Urothelium cell line (cell line): Measurements from ENCODE around the gene ICAM1.
"Not testable (repeated sequence)": the region's sequence is repeated elsewhere in the genome, so short reads cannot be mapped to it uniquely, and the experiment has no call there.

Experiments used
- DNase-seq: peaks from one replicate; pipeline ENCODE4 v3.0.0; 2011; ENCODE audit warnings: low spot score, mixed read lengths
- FAIRE-seq: peaks from 2 replicates; lab custom pipeline; 2011; peaks lifted over from hg19 to GRCh38; lab: Jason Lieb, UNC

The ICAM1 gene, protein sequence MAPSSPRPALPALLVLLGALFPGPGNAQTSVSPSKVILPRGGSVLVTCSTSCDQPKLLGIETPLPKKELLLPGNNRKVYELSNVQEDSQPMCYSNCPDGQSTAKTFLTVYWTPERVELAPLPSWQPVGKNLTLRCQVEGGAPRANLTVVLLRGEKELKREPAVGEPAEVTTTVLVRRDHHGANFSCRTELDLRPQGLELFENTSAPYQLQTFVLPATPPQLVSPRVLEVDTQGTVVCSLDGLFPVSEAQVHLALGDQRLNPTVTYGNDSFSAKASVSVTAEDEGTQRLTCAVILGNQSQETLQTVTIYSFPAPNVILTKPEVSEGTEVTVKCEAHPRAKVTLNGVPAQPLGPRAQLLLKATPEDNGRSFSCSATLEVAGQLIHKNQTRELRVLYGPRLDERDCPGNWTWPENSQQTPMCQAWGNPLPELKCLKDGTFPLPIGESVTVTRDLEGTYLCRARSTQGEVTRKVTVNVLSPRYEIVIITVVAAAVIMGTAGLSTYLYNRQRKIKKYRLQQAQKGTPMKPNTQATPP

DNA sequence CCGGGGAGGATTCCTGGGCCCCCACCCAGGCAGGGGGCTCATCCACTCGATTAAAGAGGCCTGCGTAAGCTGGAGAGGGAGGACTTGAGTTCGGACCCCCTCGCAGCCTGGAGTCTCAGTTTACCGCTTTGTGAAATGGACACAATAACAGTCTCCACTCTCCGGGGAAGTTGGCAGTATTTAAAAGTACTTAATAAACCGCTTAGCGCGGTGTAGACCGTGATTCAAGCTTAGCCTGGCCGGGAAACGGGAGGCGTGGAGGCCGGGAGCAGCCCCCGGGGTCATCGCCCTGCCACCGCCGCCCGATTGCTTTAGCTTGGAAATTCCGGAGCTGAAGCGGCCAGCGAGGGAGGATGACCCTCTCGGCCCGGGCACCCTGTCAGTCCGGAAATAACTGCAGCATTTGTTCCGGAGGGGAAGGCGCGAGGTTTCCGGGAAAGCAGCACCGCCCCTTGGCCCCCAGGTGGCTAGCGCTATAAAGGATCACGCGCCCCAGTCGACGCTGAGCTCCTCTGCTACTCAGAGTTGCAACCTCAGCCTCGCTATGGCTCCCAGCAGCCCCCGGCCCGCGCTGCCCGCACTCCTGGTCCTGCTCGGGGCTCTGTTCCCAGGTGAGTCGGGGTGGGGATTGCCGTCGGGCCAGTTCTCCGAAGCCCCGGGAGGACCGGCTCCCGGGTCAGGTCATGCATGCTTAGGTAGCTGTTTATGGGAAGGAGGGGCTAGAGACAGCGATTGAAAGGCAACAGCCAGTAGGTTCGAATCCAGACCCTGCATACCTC, at the start of gene ICAM1:
TSS of gene ICAM1 (plus strand) at position 505 of the 779 bp plus-strand sequence. CDS start at position 545, 40 bp downstream.
- DNase-seq = no peak
- no peak for FAIRE-seq

DNA sequence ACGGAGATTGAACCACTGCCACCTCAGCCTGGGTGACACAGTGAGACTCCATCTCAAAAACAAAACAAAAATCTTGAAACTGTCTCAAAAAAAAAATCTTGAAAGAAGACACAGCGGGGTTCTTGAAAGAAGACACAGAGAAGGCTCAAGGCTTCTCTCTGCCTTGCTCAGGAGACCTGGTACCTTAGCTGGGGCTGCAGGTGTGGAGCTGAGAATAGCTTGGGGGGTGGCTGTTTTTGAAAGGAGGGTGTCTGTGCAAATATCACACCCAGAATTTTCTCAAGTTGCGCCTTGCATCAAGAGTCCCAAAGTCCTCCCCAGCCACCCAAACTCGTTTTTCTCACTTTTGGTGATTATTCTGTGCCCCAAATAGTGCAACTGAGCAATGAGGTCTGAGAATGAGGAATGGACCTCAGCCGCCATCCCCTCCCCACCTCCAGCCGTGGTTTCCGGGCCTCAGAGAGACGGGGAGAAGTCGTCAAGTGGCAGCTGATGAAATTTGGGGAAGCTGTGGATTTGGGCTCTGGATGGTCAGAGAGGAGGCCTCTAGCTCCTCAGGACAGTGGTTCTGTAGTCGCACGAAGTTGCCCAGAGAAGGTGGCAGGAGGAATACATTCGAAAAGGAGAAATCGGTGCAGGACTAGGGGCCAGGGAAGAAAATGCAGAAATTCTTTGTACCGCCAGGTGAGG, 48.6 kb upstream of the ICAM1 start:
- DNase-seq (no peak), FAIRE-seq (no peak)

DNA sequence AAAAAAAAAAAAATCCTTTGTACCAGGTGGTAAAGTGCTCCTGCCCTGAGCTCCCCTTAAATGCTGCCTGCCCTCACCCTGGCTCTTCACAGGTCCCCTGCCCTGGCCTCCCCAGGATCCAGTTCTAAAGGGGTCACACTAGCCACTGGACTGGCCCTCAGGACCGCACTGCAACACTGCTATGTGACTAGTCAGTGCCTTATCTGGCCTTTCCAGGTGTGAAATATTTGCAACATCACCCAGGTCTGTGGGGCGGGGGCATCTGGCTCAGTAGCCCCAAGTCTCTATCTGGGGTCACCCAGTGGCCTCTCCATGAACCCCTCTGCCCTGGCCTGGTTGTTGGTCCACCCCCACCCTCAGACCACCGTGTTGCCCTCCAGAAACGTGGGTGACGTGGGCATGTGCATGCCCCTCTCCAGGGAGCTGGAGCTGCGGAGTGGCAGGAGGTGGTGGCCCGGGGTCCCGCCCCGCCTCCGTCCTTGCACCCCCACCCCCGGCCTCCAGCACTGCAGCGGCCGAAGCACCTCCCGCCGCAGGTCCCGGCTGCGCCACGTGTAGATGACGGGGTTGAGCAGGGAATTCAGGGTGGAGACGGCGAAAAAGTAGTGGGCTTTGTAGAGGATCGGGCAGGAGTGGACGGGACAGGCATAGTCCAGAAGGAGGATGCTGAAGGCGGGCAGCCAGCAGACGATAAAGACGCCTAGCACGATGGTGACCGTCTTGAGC, 47.3 kb upstream of the ICAM1 start:
- FAIRE-seq = no peak
- DNase-seq = no peak

DNA sequence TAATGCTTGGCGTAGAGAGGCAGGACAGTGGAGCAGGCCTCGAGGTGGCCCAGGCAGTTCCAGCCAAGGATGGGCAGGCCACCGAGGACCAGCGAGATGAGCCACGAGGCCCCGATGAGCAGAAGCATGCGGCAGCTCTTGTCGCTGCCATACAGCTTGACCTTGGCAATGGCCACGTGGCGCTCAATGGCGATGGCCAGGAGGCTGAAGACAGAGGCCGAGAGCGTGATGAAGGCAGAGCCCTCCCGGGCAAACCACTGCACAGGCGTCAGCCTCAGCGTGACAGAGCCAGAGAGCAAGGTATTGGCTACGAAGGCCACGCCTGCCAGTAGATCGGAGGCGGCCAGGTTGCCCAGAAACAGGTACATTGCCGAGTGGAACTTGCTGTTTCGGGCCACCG, 46.6 kb upstream of the ICAM1 start:
- DNase-seq = no peak
- FAIRE-seq = no peak

DNA sequence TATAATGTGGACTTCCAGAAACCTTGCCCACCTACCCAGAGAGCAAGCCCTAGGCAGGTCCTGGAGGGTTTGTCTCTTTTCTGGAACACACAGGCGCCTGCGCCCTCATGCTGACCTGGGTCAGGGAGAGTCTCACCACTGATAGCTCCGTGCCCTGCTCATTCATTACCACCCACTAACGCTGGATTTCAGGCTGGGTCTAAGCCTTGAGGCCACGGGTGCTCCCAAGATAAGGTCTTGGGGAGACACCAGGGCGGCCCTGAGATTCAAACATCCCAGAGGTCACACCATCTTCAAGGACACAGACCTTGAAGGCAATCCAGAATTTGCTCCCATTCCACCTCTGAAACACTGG, 44.9 kb upstream of the ICAM1 start:
- DNase-seq (no peak), FAIRE-seq (no peak)

DNA sequence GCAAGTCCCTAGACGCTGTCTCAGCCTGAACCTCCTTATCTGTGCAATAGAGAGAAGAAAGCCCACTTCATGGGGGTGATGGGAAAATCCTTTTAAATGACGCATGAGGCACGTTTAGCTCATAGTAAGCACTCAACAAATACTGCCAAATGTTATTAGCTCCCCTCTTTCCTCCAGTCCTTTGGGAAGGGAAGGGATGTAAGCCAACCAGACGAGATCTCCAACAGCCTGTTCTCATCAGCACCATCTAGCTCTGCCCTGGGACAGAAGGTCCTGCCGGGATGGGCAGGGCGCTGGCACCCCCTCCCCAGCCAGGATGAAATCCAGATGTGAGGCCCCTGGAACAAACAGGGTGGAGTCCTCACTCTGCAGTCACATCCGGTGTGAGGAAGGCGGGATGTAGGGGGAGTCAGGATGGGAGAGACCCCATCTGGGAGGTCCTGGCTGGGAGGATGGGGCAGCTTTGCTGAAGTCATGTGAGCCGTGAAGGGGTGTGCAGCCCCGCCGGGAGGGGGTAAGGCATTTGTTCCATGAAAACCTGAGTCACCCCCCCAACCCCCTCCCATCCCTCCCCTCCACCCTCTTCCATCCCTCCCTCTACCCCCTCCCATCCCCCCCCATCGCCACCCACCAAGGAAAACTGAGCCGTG, 44.4 kb upstream of the ICAM1 start:
- DNase-seq (no peak), FAIRE-seq (no peak)

DNA sequence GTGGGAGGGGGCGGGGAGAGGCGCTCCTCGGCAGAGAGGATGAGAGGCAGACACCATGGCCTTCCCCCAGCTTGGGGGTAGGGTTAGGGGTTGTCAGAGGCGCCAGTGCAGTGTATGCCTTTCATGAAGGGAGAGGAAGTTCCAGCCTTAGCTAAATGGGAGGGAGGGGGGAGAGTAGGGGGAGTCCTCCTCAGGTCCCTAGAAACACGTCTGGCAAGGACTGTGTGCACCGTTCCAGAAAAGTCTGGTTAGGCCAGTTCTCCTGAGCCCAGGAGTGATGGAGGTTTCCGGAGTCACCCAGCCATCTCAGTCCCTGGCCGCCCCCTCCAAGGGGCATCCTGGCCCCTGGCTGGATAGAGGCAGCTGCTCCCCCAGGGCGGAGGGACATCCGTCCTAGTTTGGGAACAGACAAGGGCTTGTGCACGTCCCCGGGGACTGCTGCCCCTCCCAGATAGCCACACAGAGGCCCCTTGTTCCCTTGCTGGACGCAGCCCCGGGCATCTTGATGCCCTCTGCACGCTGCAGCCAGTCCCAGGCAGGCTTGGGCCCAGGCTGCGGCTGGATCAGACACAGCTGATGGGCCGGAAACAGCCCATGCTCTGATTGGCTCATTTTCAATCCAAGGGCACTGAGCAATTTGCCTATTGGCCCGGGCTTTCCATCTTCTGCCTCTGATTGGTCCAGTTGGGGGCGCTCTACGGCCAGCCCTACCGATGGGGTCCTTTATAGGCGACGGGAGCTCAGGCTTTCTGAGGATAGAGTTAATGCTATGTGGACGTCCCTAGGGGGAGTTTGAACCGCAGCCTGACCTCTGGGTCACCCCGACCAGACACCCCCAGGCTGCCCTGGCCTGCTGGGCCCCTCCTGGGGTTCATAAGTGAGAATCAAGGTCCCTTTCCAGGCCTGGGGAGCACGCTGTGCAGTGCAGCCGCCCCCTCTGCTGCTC, 43.6 kb upstream of the ICAM1 start:
- DNase-seq = no peak
- FAIRE-seq = no peak

DNA sequence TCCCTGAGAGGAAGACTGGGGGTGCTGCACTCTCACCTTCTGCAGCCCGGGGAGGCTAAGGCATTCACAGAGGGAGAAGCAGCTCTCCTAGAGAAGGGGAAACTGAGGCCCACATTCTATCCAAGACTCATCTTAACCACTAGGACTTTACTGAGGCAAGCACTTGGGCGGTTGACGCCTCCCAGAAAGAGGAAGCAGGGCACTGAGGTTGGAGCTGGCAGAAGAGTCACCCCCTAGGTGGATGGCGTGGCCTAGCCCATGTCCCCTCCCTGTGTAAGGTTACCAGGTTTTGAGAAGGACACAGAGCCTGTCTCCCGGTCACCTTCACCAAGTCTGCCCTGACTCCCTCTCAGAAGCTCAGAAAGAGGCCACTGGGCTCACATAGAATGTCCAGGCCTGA, 42.5 kb upstream of the ICAM1 start:
- no peak for DNase-seq
- FAIRE-seq = no peak

DNA sequence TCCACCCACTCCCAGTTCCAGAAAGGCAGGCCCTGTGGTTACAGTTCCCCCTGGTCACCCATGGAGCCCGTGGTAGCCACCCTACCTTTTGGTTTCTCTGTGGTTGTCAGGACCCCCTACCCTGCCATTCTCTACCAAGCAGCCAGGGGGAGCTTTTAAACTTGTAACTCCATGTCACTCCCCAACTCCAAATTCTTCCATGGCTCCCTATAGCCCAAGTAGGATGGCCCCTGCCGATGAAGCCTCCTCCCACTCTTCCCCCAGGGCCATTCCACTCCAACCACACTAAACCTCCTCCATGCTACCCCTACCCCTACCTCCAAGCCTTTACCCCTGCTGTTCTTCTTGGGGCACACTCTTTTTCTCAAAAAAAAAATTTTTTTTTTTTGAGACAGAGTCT, 42.0 kb upstream of the ICAM1 start:
- no peak for FAIRE-seq
- no peak for DNase-seq

DNA sequence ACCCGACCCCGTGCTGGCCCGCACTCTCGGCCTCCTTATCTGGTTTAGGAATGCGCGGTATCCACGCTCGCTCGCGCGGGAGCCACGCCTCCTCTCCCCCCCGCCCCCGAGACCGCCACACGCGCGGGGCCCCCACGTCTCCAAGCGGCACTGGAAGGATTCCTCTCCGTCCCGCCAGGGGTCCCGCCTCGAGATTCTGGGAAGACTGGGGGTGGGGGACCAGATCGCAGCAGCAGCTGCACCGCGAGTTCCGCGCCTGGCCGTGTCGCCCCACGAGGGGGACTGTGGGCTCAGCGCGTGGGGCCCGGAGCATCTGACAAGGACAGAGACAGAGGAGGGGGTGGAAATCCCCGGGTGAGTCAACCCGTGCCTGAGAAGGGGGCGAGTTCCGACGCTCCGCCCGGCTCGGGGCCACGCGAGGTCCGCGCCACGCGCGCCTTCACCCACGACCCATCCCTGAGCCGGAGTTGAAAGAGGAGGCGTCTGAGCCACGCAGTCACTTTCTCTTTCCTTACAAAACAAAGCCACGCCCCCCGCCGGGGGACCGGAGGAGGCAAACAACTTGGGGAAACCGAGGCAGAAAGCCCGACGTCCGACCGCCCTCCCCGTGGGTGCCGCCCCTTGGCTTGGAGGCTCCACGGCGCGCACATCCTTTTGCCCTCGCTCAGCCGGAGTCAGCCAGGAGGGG, 40.6 kb upstream of the ICAM1 start:
- FAIRE-seq (no peak), DNase-seq (no peak)

DNA sequence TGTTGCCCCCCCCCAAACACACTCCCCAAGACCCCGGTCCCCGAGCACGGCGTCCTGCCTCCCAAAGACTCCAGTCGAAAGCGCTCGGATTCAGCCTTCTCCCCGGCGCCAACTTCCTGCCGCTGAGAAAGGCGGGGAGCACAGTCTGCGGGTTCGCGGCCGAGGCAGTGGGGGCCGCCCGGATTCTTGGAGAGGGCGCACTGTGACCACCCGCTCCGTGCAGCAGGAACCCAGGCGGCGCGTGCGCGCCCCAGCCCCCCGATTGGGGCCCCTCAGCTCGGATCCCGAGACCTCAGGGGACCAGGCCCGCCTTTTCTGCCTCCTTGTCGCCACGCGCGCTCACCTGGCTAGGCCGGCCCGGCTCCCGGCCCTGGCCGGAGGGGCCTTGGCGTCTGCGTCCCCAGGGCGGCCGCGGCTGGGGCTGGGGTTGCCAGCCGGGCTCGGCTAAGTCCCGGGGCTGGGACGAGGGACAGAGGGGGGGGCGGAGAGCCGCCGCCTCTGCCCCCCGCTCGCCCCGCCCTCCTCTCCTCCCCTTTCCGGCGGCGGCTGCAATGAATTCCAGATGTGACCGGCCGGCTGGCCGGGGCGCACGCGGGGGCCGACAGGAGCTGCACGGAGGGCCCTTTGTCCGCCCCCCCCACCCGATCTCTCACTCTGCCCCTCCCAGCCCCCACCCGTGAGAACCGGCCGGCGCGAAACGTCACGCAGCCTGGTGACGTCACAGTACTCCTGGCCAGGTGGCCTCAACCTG, 39.9 kb upstream of the ICAM1 start, which contains the start of gene S1PR2:
TSS of gene S1PR2 (minus strand) at position 471 of the 751 bp plus-strand sequence. CDS start 6,426 bp downstream, outside the sequence.
- FAIRE-seq (no peak), DNase-seq (peak; percentile 81)

DNA sequence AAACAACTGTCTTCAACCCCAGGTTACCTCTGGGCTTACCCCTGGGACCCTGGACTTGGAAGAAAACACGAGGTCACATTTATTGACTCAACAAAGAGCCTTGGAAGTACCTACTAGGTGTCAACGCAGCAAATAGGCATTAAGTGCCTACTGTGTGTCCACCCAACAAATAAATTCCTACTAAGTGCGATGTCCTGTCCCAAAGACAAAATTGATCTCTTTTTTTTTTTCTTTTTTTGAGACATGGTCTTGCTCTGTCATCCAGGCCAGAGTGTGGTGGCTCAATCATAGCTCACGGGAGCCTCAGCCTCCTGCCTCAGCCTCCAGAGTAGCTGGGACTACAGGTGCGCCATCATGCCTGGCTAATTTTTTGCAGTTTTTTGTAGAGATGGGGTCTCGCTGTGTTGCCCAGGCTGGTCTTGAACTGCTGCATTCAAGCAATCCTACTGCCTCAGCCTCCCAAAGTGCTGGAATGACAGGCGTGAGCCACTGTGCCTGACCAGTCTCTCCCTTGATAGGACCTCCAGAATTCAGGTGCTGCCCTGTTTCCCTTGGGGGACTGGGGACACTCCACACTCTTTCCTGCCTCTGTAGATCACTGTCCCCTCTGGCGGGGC, 39.2 kb upstream of the ICAM1 start:
- FAIRE-seq (no peak), DNase-seq (no peak)

DNA sequence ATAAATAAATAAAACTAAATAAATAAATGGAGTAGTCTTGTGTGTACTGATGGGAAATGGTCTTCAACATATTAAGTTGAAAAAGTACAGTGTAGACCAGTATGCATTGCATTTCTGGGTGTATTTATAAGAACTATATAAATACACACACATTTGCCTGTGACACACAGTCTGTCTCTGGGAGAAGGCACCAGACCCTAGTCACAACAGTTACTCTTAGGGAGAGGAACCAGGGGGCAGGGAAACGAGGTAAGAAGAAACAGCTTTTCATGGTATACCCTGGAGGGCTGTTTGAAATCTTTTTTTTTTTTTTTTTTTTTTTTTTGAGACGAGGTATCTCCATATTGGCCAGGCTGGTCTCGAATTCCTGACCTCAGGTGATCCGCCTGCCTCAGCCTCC, 37.0 kb upstream of the ICAM1 start:
- FAIRE-seq = no peak
- no peak for DNase-seq

DNA sequence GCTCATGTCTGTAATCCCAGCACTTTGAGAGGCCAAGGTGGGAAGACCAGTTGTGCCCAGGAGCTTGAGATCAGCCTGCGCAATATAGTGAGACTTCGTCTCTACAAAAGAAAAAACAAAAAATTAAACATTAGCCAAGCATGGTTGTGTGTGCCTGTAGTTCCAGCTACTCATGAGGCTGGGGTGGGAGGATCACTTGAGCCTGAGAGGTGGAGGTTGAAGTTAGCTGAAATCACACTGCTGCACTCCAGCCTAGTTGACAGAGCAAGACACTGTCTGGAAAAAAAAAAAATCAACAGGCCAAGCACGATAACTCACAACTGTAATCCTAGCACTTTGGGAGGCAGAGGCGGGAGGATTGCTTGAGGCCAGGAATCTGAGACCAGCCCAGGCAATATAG, 35.9 kb upstream of the ICAM1 start:
- FAIRE-seq = no peak

DNA sequence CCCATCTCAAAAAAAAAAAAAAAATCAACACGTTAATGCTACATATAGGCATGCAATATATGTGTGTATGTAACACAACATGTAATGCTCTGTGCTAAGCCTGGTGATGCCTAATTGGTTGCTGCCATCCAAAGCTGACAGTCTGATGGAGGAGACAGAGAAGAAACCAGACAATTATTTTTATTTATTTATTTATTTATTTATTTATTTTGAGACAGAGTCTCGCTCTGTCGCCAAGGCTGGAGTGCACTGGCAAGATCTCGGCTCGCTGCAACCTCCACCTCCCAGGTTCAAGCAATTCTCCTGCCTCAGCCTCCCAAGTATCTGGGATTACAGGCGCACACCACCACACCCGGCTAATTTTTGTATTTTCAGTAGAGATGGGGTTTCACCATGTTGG, 35.5 kb upstream of the ICAM1 start:
- DNase-seq, FAIRE-seq: not testable (repeated sequence)

More for the DNA sequence above, 35.9 kb upstream of the ICAM1 start:
- no peak for DNase-seq

DNA sequence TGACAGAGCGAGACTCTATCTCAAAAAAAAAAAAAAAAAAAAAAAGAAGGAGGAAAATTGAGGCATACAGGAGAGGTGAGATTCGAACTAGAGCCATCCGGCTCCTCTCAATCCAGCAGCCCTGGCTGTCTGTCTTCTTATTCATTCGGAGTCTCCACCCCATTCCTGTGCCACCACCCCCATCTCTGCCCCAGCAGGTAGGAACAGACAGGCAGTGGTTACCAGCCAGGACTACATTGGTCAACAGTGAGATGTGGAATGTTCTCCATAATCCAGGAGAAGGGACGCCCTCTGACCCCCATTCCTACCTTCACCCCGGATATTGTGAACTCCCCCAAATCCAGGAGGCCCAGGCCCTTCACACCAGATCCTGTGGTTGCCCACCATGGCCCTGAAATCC, 33.2 kb upstream of the ICAM1 start:
- FAIRE-seq (no peak), DNase-seq (no peak)

DNA sequence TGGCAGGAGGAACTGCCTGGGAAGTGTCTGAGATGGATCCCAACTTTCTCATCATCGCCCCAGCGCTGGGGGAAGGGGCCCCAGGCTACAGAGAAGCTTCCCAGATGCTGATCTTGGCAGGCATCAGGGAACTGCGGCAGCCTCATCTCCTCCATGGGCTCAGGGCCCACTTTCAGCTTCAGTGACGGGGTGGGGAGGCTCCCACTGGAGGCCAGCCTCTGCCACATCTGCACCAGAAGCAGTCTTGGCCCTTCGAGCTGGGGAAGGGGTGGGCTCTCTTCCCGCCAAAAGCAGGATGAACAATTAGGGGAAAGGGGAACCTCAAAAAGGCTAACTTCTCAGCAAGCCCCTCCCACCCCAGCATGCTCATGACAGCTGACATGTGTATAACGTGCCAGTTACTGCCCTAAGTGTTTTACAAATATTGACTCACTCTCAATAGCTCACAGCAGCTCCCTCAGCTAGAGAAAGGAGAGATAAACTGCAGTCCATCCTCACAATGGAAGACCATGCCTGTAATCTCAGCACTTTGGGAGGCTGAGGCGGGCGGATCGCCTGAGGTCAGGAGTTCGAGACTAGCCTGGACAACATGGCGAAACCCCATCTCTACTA, 32.6 kb upstream of the ICAM1 start:
- DNase-seq (no peak), FAIRE-seq (no peak)
